WTC11 (cell line): ENCODE results near the gene ADD2. TPM values are rescaled to one million over a fixed set of nuclear protein-coding genes. Genes with fewer than 3 reads are reported as not detected.

Source experiments
- ATAC-seq: fragments of 200-7000 bp; cut with Tn5 transposase; 2 replicates; pipeline ENCODE4 v1.10.0; 2021; ENCODE audit warnings: mild to moderate bottlenecking, moderate library complexity
- CTCF ChIA-PET: fragments of 300-600 bp; sonication (Branson Sonifier 250); formaldehyde crosslinking; loops from one replicate; lab custom pipeline; 2021; ENCODE audit warnings: antibody characterized with exemption; lab: Charles Lee
- POLR2A ChIA-PET: fragments of 350-600 bp; sonication (Branson Sonifier 250); formaldehyde crosslinking; loops from one replicate; lab custom pipeline; 2021; ENCODE audit warnings: antibody characterized with exemption; lab: Charles Lee
- DNase-seq: peaks from one replicate; pipeline ENCODE4 v3.0.0; 2021; ENCODE audit warnings: low spot score
- H3K27ac Mint-ChIP-seq: 2 replicates; pipeline ENCODE4 v1.8.0; 2021; ENCODE audit warnings: mixed read lengths
- H3K27me3 Mint-ChIP-seq: 2 replicates; pipeline ENCODE4 v1.8.0; 2021; ENCODE audit warnings: low read depth, mild to moderate bottlenecking, moderate library complexity, mixed read lengths
- H3K36me3 Mint-ChIP-seq: 2 replicates; pipeline ENCODE4 v1.8.0; 2021; ENCODE audit warnings: mixed read lengths
- H3K4me1 Mint-ChIP-seq: 2 replicates; pipeline ENCODE4 v1.8.0; 2022; ENCODE audit warnings: mixed read lengths
- H3K4me3 Mint-ChIP-seq: 2 replicates; pipeline ENCODE4 v1.8.0; 2021; ENCODE audit warnings: mild to moderate bottlenecking, moderate library complexity, mixed read lengths
- H3K9me3 Mint-ChIP-seq: 2 replicates; pipeline ENCODE4 v1.8.0; 2021; ENCODE audit warnings: mixed read lengths
- ATF6 ChIP-seq: sonication (generic); formaldehyde crosslinking; IDR thresholded peaks from 2 replicates; pipeline ENCODE4 v1.8.1; 2023; ENCODE audit warnings: mild to moderate bottlenecking, missing genetic modification reagents
- CREB1 ChIP-seq: sonication (generic); formaldehyde crosslinking; IDR thresholded peaks from 2 replicates; pipeline ENCODE4 v1.8.0; 2023; ENCODE audit warnings: mild to moderate bottlenecking, missing genetic modification reagents
- CTCF ChIP-seq: fragments of 200-600 bp; IDR thresholded peaks from 2 replicates; pipeline ENCODE4 v1.8.0; 2022; ENCODE audit warnings: antibody characterized with exemption
- E2F4 ChIP-seq: sonication (generic); formaldehyde crosslinking; IDR thresholded peaks from 2 replicates; pipeline ENCODE4 v1.8.1; 2022; ENCODE audit warnings: low read depth, mild to moderate bottlenecking, moderate library complexity, missing genetic modification reagents, borderline replicate concordance
- NFATC4 ChIP-seq: fragments of 250-450 bp; sonication (Bioruptor Pico); IDR thresholded peaks from 2 replicates; pipeline ENCODE4 v1.9.0; 2021; ENCODE audit warnings: mild to moderate bottlenecking
- NFE2L1 ChIP-seq: sonication (generic); formaldehyde crosslinking; IDR thresholded peaks from 2 replicates; pipeline ENCODE4 v1.8.1; 2023; ENCODE audit warnings: missing genetic modification reagents
- OVOL2 ChIP-seq: fragments of 250-450 bp; sonication (Bioruptor Pico); IDR thresholded peaks from 2 replicates; pipeline ENCODE4 v1.9.0; 2021; ENCODE audit warnings: mild to moderate bottlenecking, borderline replicate concordance
- RORB ChIP-seq: fragments of 250-450 bp; sonication (Bioruptor Pico); IDR thresholded peaks from 2 replicates; pipeline ENCODE4 v1.9.0; 2021; ENCODE audit warnings: mild to moderate bottlenecking
- TCF7 ChIP-seq: sonication (generic); formaldehyde crosslinking; IDR thresholded peaks from 2 replicates; pipeline ENCODE4 v1.8.0; 2022; ENCODE audit warnings: mild to moderate bottlenecking, low read depth, missing genetic modification reagents, moderate library complexity
- USF2 ChIP-seq: sonication (generic); formaldehyde crosslinking; IDR thresholded peaks from 2 replicates; pipeline ENCODE4 v1.8.1; 2023; ENCODE audit warnings: mild to moderate bottlenecking, missing genetic modification reagents, moderate library complexity
- ZNF263 ChIP-seq: sonication (generic); formaldehyde crosslinking; IDR thresholded peaks from 2 replicates; pipeline ENCODE4 v1.8.1; 2022; ENCODE audit warnings: low read depth, mild to moderate bottlenecking, moderate library complexity, missing genetic modification reagents
- total RNA-seq: library from RNA; stranded (reverse); gene quantifications from 3 replicates; pipeline ENCODE4 v1.2.3, GENCODE V29; 2021

The ADD2 gene
- total RNA-seq, 1 experiment from 2014 or later: 196 TPM

GRCh38 chr2:70686577-70687460, 81.2 kb downstream of the ADD2 start:
- DNase-seq (peak; percentile 84), ATAC-seq (peak; percentile 96)
- Mint-ChIP-seq H3K36me3 (peaks cover 76% of the 10 kb centered on the region), H3K9me3 (no peaks in the 10 kb centered on the region), H3K27ac (peak overlapping the region; percentile 13; the same call in 1 of the 2 replicates), H3K4me3 (no peak overlapping the region), H3K27me3 (no peaks in the 10 kb centered on the region)
- ChIA-PET POLR2A (interaction anchor here (0.9 to 1.2 kb wide), 2 partner anchors 61 to 81 kb away, joined by 3 to 4 read pairs; partner anchors contain the start of gene ADD2), CTCF (interaction anchor here (0.5 to 5.4 kb wide), 30 partner anchors 9 to 385 kb away, joined by 3 to 50 read pairs (median 4); partner anchors contain the start of genes ADD2 and FAM136A)
- TF ChIP-seq NFE2L1 (CRISPR knock-in tag) (peak; percentile 98), RORB (CRISPR knock-in tag) (no peak), CTCF (peak; percentile 44), NFATC4 (CRISPR knock-in tag) (0 out of 2 replicates have a peak, but pooled peaks have one; percentile 25), USF2 (CRISPR knock-in tag) (no peak)
- TF ChIP-seq, all 79 proteins: peak for 3
- peaks cover 13% of the 10 kb centered on the region for H3K4me1 Mint-ChIP-seq

GRCh38 chr2:70685771-70686171, 82.2 kb downstream of the ADD2 start:
- H3K36me3 Mint-ChIP-seq: peaks cover 75% of the 10 kb centered on the region
- no peaks in the 10 kb centered on the region for H3K9me3 Mint-ChIP-seq
- H3K27ac Mint-ChIP-seq: no peak overlapping the region
- H3K4me1 Mint-ChIP-seq: peaks cover 13% of the 10 kb centered on the region
- no peaks in the 10 kb centered on the region for H3K27me3 Mint-ChIP-seq
- CTCF ChIA-PET: interaction anchor here (1.0 to 5.4 kb wide), 11 partner anchors 11 to 382 kb away, joined by 3 to 50 read pairs (median 6); partner anchors contain the start of gene ADD2
- no peak for DNase-seq
- TF ChIP-seq CREB1: no peak
- TF ChIP-seq ZNF263 (CRISPR knock-in tag): no peak
- no peak for TF ChIP-seq ATF6 (CRISPR knock-in tag)
- TF ChIP-seq TCF7 (CRISPR knock-in tag): no peak
- no peak for TF ChIP-seq E2F4
- TF ChIP-seq OVOL2 (CRISPR knock-in tag): no peak
- POLR2A ChIA-PET: interaction anchor here (1.2 kb wide), 1 partner anchor 82 kb away, joined by 4 read pairs; the partner anchor contains the start of gene ADD2
- H3K4me3 Mint-ChIP-seq: no peak overlapping the region
- no peak for ATAC-seq

GRCh38 chr2:70684846-70685622, 83.0 kb downstream of the ADD2 start:
- Mint-ChIP-seq H3K9me3 (no peaks in the 10 kb centered on the region), H3K27me3 (no peaks in the 10 kb centered on the region), H3K36me3 (peaks cover 78% of the 10 kb centered on the region), H3K4me3 (no peak overlapping the region), H3K27ac (no peak overlapping the region), H3K4me1 (peaks cover 13% of the 10 kb centered on the region)
- no peak for ATAC-seq
- TF ChIP-seq NFATC4 (CRISPR knock-in tag): no peak
- no peak for DNase-seq
- POLR2A ChIA-PET: interaction anchor here (1.2 kb wide), 1 partner anchor 83 kb away, joined by 4 read pairs; the partner anchor contains the start of gene ADD2
- CTCF ChIA-PET: interaction anchor here (2.1 to 5.4 kb wide), 4 partner anchors 12 to 103 kb away, joined by 10 to 50 read pairs (median 27); partner anchors contain the start of gene ADD2
